GM18861 (cell line): ENCODE data around the gene GUCD1.
A peak's percentile ranks its signal among the peaks of the same experiment; 100 is the strongest.
"Not testable (repeated sequence)": the region's sequence is repeated elsewhere in the genome, so short reads cannot be mapped to it uniquely, and the experiment has no call there.

Experiments used
- ATAC-seq: cut with Tn5 transposase; IDR thresholded peaks from one replicate; pipeline ENCODE4 v1.9.1; 2021; ENCODE audit not compliant: unreplicated experiment

The GUCD1 gene

GRCh38 chr22:24532075-24532474 lies 22.9 kb downstream of the GUCD1 start:
- no peak for ATAC-seq

- ATAC-seq: not testable (repeated sequence)
Measured at GRCh38 chr22:24530968-24531367, 24.0 kb downstream of the GUCD1 start.

DNA sequence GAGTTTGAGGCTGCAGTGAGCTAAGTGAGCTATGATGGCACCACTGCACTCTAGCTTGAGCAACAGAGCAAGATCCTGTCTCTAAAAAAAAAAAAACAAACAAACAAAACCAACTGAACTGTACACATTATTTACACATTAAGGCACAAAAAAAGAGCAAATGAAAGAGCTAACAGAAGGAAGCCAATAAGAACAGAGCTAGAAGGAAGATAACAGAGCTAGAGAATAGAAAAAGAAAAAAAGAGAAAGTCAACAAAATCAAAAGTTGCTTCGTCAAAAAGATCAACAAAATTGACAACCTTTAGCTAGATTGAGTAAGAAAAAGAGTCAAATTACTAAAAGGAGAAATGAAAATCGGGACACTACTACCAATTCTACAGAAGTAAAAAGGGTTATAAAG lies 25.0 kb downstream of the GUCD1 start:
- no peak for ATAC-seq

DNA sequence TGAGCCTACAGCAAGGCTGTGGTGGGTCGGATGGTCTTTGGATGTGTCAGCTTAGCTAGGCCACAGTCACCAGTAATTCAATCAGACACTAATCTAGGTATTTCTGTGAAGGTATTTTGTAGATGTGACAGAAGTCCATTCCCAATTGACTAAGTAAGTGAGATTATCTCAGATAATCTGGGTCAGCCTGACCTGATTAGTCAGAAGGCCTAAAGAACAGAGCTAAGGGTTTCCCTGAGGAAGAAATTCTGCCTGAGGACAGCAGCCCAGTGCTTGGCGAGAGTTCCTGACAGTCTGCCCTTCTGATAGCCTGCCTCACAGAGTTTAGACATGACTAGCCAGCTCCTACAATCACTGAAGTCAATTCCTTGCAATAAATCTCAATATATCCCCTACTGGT lies 28.7 kb downstream of the GUCD1 start:
- ATAC-seq: no peak

DNA sequence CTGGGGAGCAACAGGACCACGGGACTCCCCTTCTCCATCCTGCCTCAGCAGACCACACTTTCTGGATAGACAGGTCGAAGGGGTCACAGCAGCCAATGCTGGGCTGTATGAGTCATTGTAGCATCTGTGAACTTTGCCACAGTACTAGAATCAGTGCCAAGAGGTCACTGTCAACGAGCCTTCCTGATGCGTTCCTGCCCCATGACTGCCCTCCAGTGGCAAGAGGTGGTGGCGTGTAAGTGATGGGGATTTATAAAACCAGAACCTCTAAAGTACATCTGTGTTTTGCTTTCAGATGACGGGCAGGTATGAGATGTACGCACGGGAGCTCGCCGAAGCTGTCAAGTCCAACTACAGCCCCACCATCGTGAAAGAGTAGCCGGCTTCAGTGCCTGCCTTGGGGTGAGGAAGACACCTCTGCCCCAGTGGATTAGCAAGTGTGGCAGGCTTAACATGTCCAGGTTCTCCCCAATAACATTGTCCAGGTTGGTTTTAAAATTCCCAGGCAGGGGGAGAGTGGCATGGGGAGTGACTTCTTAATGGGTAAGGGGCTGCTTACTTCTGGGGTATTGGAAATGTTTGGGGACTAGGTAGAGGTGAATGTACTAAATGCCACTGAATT lies 29.4 kb downstream of the GUCD1 start:
- ATAC-seq: peak; percentile 65

- no peak for ATAC-seq
Measured at GRCh38 chr22:24523873-24524272, 31.1 kb downstream of the GUCD1 start.

DNA sequence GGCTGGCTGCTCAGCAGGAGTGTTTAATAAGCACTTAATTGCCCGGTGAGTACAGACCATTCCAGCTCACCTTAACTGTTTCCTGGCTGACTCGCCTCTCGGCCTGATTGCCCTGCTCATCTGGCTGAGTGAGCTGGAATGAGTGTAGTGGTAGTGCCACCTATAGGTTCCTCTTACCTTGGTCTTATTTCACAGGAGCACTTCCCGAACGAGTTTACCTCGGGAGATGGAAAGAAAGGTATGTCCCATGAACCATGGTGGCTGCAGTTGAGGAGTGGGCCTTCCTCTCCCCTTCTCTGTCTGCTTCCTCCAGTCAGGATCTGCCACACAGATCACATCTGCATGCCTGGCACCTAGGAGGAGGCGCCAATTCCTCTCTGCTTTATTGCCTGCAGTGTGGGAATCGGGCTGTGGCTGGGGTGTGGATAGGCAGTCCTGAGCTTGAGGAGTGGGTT lies 33.1 kb downstream of the GUCD1 start:
- ATAC-seq: no peak

GRCh38 chr22:24519496-24519895 lies 35.4 kb downstream of the GUCD1 start:
- no peak for ATAC-seq

DNA sequence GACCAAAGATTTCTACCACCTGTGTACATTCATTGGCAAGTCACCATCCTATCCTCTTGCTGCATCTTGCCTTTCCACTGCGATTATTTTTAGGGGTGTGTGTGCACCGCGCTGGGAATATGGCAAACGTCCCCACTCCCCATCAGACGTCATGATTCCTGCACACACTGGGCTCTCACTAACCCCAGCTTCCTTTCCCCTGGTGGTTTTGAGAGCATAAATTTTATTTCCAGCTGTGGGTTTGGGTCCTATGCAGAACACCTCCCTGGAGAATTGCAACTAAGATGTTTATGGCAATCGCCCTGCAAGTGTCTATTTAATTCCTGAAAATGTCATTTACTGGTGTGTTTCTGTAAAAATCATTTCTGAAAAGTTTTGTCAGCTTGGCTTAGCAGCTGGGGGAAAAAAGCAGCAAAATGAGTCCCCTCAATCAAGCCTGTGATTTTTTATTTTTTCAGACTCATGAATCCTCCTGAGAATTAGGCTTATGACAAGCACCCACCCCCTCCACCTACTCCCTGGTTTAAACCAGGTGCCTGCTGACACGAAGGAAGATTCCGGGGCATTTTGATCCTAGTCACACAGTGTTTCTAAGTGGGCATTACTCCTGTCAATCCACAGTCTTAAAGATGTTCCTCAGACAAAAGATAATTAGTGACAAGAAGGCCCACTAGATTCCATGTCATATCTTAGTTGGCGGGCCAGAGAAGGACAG lies 36.0 kb downstream of the GUCD1 start:
- ATAC-seq: no peak

- no peak for ATAC-seq
Measured at GRCh38 chr22:24518228-24518627, 36.7 kb downstream of the GUCD1 start.

GRCh38 chr22:24517446-24517845 lies 37.5 kb downstream of the GUCD1 start:
- ATAC-seq: no peak

GRCh38 chr22:24516301-24516737 lies 38.6 kb downstream of the GUCD1 start:
- ATAC-seq: no peak

GRCh38 chr22:24515027-24515338 lies 40.0 kb downstream of the GUCD1 start:
- no peak for ATAC-seq

DNA sequence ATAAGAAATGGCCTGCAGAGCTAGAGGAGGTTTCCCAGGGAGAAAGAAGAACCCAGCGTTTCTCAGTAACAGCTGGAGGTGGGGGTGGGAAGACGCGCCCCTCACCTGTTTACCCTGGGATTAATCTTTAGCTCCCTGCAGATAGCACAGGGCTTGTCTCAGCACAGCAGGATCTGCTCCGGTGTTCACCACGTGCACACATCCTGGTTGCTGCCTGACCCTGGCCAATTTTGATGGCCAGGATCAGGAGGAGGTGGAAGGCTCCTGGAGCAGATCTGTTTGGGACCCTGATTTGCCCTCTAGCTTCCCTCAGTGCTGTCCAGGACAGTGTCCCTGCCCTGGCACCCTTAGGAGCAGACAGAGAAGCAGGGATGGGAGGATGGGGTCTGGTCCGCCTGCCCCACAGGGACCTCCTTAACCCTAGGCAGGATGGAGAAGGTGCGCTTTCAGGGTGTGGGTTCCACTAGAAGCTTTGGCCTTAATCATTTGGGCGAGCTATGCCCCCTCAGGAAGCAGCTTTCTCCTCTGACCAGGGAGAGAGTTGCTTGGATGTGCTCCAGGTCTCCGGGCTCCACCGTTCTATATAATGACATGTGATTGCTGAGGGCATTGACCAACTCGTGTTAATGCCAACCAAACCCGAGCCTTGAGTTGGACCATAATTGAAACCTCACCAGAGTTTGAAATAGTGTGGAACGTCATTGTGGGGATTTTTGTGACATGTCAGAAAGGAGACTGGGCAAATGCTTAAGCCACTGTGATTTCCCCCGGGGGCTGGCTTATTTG lies 40.5 kb downstream of the GUCD1 start:
- peak; percentile 38 for ATAC-seq

DNA sequence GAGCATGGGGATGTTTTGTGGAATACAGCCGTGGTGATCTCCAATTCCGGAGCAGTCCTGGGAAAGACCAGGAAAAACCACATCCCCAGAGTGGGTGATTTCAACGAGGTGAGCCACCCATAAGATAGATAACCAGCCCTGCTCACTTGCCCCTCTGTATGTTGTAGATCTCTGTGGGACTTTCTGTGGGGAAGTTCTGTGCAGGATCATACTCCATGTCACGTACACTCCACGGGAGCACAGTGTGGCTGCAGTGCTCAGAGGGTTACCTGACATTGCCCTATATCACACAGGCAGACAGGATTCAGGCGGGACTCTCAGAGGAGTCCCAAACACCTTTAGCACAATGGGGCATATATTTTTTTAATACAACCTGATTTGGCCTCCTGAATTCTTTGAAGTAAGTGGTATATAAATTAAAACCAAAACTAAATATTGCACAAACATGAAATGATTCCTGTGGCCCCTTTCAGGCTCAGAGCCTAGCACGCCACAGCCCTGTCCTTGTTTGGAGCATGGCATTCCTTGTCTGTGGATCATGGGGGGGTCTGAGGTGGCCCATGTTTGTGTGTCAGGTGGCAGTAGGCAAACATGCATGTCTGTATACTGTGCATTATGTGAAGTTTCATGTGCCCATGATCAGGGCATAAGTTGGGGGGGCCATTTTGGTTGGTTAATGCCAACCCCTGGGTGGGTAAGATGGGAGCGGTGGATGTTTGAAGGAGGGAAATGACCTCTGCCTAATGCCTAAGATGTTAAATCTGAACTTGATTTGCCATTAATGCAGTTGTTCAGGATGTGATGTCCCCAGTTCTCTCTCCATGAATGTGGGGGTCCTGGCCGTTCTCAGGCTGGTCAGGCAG lies 41.3 kb downstream of the GUCD1 start:
- no peak for ATAC-seq

DNA sequence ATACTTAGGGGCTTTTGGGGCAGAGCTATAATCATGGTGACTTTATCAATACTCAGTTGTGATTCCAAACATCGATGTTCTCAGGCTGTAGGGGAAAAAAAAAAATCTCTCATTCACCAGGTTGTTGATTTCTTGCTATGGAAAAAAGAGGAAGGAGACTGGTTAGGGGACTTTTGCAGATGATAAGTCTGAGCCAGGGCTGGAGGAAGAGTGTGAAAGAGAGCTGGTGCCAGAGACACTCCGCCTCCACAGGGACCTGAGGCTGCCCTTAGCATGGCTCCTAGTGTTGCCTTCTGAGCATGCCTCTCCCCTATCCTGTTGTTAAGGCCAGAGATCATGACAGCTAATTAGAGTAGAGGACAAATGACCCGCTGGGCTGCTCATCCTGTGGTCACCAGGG lies 42.9 kb downstream of the GUCD1 start:
- no peak for ATAC-seq

- ATAC-seq: no peak
Measured at GRCh38 chr22:24510637-24511625, 44.0 kb downstream of the GUCD1 start.

- ATAC-seq: no peak
Measured at GRCh38 chr22:24507716-24508115, 47.2 kb downstream of the GUCD1 start.

- no peak for ATAC-seq
Measured at GRCh38 chr22:24506802-24507438, 48.0 kb downstream of the GUCD1 start.
